Peyer's patch (tissue), 4 donors: ENCODE measurements around the gene ARHGAP12.

Source experiments
- CTCF ChIP-seq, 6 experiments: fragments of 450-650 bp in 4 of 6; fragments of 200-600 bp in 2 of 6; sonication (generic) in 1 of 6; IDR thresholded peaks; one replicate each; pipeline ENCODE4 v1.5.1; 2017 to 2019; ENCODE audit warnings: antibody characterized with exemption in 6 of 6, mild to moderate bottlenecking in 3 of 6, moderate library complexity in 1 of 6
- POLR2A ChIP-seq, 2 donors: fragments of 450-650 bp; IDR thresholded peaks; one replicate each; pipeline ENCODE4 v1.5.1; 2017; ENCODE audit warnings: antibody characterized with exemption in 2 of 2, mild to moderate bottlenecking in 2 of 2, moderate library complexity in 2 of 2

- TF ChIP-seq CTCF (IDR thresholded peaks at IDR 0.05) (no peak), POLR2A (IDR thresholded peaks at IDR 0.05) (no peak)
Measured at GRCh38 chr10:31944071-31944433, 15.4 kb upstream of the ARHGAP12 start.
